ENCODE data around the gene DRC1. TPM values are rescaled to one million over a fixed set of nuclear protein-coding genes. Genes with fewer than 3 reads are reported as not detected.

DRC1 gene
- total and polyA plus RNA-seq, 12 donors = 0.10 to 0.56 (median 0.14) TPM; not detected in 7

GRCh38 chr2:26458365-26459042 lies 56.8 kb downstream of the DRC1 start:
- no peaks in the 10 kb centered on the region for H3K27me3 ChIP-seq
- H3K4me3 ChIP-seq = no peak overlapping the region
- H3K9me3 ChIP-seq (replicated peaks in 1 of 3) = no peaks in the 10 kb centered on the region
- 85 to 96% (median 93%) methylated on average over 12 to 14 of the region's 14 CpGs for WGBS, 4 donors
- peak in 1 of 7 donors; percentile 38 for DNase-seq
- H3K27ac ChIP-seq = no peak overlapping the region
- TF ChIP-seq POLR2A (IDR thresholded peaks at IDR 0.05) = no peak
- TF ChIP-seq CTCF (IDR thresholded peaks at IDR 0.05) = no peak
- peaks cover 0 to 6% of the 10 kb centered on the region in 2 donors for H3K4me1 ChIP-seq (replicated peaks in 1 of 2)
- no peaks in the 10 kb centered on the region for H3K36me3 ChIP-seq (replicated peaks in 1 of 2)
- intact Hi-C loops (cut with DNase I) = no loop called here

GRCh38 chr2:26459991-26460612 lies 58.4 kb downstream of the DRC1 start:
- Histone ChIP-seq H3K27me3 (no peaks in the 10 kb centered on the region), H3K4me3 (no peak overlapping the region), H3K9me3 (replicated peaks in 1 of 3) (no peaks in the 10 kb centered on the region), H3K36me3 (replicated peaks in 1 of 2) (no peaks in the 10 kb centered on the region), H3K27ac (no peak overlapping the region), H3K4me1 (replicated peaks in 1 of 2) (peaks cover 0 to 6% of the 10 kb centered on the region in 2 donors)
- peak in 2 of 7 donors; percentile 14 to 35 for DNase-seq
- 87 to 90% (median 90%) methylated on average over 15 of the region's 15 CpGs for WGBS, 4 donors
- TF ChIP-seq POLR2A (IDR thresholded peaks at IDR 0.05) (no peak), CTCF (IDR thresholded peaks at IDR 0.05) (no peak)
- intact Hi-C loops (cut with DNase I) = loop anchor here in 1 of 2 donors (10.0 kb wide), 1 partner anchor 105 kb away; no protein-coding TSS in a partner anchor

- Histone ChIP-seq H3K4me1 (replicated peaks in 1 of 2) (peaks cover 0 to 6% of the 10 kb centered on the region in 2 donors), H3K27me3 (no peaks in the 10 kb centered on the region), H3K27ac (no peak overlapping the region), H3K4me3 (no peak overlapping the region), H3K36me3 (replicated peaks in 1 of 2) (no peaks in the 10 kb centered on the region), H3K9me3 (replicated peaks in 1 of 3) (no peaks in the 10 kb centered on the region)
- intact Hi-C loops (cut with DNase I) = loop anchor here in 1 of 2 donors (10.0 kb wide), 1 partner anchor 106 kb away; no protein-coding TSS in a partner anchor
- TF ChIP-seq POLR2A (IDR thresholded peaks at IDR 0.05) (no peak), CTCF (IDR thresholded peaks at IDR 0.05) (no peak)
- peak in 3 of 7 donors; percentile 12 to 45 (median 15) for DNase-seq
- 90 to 96% (median 94%) methylated on average over 2 to 19 of the region's 19 CpGs for WGBS, 4 donors
These were observed 58.9 kb downstream of the DRC1 start for GRCh38 chr2:26460613-26461031.

GRCh38 chr2:26461601-26462023 lies 59.9 kb downstream of the DRC1 start:
- Histone ChIP-seq H3K27ac (no peak overlapping the region), H3K4me3 (no peak overlapping the region), H3K36me3 (replicated peaks in 1 of 2) (no peaks in the 10 kb centered on the region), H3K9me3 (replicated peaks in 1 of 3) (no peaks in the 10 kb centered on the region), H3K27me3 (no peaks in the 10 kb centered on the region), H3K4me1 (replicated peaks in 1 of 2) (peaks cover 0 to 6% of the 10 kb centered on the region in 2 donors)
- intact Hi-C loops (cut with DNase I) = loop anchor here in 1 of 2 donors (10.0 kb wide), 1 partner anchor 107 kb away; no protein-coding TSS in a partner anchor
- DNase-seq = peak in 3 of 7 donors; percentile 17 to 48 (median 19)
- TF ChIP-seq POLR2A (IDR thresholded peaks at IDR 0.05) = no peak
- TF ChIP-seq CTCF (IDR thresholded peaks at IDR 0.05) = no peak
- 87 to 94% (median 90%) methylated on average over 7 to 19 of the region's 19 CpGs for WGBS, 4 donors
